ENCODE measurements around the gene YWHAQ. TPM values are rescaled to one million over a fixed set of nuclear protein-coding genes. Genes with fewer than 3 reads are reported as not detected.
"Not testable (repeated sequence)": the region's sequence is repeated elsewhere in the genome, so short reads cannot be mapped to it uniquely, and the experiment has no call there.

The YWHAQ gene
- total and polyA plus RNA-seq, 2 of the 4 experiments (the other 2 are of a cell fraction) = 196 to 255 TPM

DNA sequence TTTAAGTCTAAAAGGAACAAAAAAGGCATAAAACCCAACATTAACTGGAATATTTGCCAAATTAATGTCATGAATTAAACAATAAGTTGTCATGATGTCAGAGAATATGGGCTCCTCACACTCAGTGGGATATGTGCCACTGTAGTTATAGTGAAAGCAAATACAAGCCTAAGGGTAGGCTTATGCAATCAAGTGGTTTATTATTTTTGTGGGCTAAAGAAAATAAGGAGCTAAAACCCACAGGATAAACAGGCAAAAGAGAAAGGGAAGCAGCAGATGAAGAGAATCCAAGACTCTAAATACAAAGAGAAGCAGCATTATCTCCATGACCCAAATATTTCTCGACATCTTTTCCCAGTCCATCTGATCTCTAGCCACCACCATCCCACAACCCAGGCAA lies 17.5 kb downstream of the YWHAQ start:
- TF ChIP-seq MXI1 (IDR thresholded peaks at IDR 0.05; ENCODE audit: borderline replicate concordance, low read depth, low read length) = no peak
- TF ChIP-seq CEBPB (IDR thresholded peaks at IDR 0.05; ENCODE audit: low read depth, low read length) = peak; percentile 98
- no peak for TF ChIP-seq CHD1 (IDR thresholded peaks at IDR 0.05; ENCODE audit: low read depth, low read length)
- peak; percentile 23; the same call in 1 of the 2 replicates for TF ChIP-seq SMC3 (IDR thresholded peaks at IDR 0.05; ENCODE audit: low read depth, low read length)
- TF ChIP-seq FOS (IDR thresholded peaks at IDR 0.05; ENCODE audit: low read depth, low read length) = 0 out of 2 replicates have a peak, but pooled peaks have one; percentile 7
- peak; percentile 38; the same call in 1 of the 2 replicates for TF ChIP-seq BHLHE40 (IDR thresholded peaks at IDR 0.05; ENCODE audit: low read depth, low read length)
- peak; percentile 26; the same call in 1 of the 2 replicates for TF ChIP-seq RAD21 (IDR thresholded peaks at IDR 0.05; ENCODE audit: low read length)
- no TSS peak for BruUV-seq (replicated peaks)
- H4K5ac ChIP-seq (ENCODE audit: low read depth, low read length) = no peak overlapping the region
- no peaks in the 10 kb centered on the region for H3K9me3 ChIP-seq (ENCODE audit: control insufficient read depth, insufficient read depth, low read length)
- H3K79me1 ChIP-seq (ENCODE audit: low read depth in 1 of 2, low read length in 2 of 2) = peaks cover 13 to 74% of the 10 kb centered on the region in 2 experiments; a peak in 3 of 4 replicates
- peaks cover 4% of the 10 kb centered on the region for H3K36me3 ChIP-seq (ENCODE audit: control insufficient read depth, insufficient read depth, low read length)
- ATAC-seq (ENCODE audit: low read depth) = peak; percentile 85
- no peak overlapping the region for H3K9ac ChIP-seq (ENCODE audit: low read depth, low read length)
- no peak overlapping the region for H2AK9ac ChIP-seq (replicated peaks; ENCODE audit: low read depth, low read length, poor library complexity)
- no peak overlapping the region for H2BK20ac ChIP-seq (ENCODE audit: low read depth, low read length)
- no peak overlapping the region for H3K14ac ChIP-seq (replicated peaks; ENCODE audit: low read depth, low read length)
- intact Hi-C loops (cut with micrococcal nuclease) = loop anchor here (2.0 kb wide), 1 partner anchor 18 kb away; the partner anchor contains the start of gene YWHAQ
- peaks cover 20% of the 10 kb centered on the region for H3K4me1 ChIP-seq (ENCODE audit: control insufficient read depth, insufficient read depth, low read length)
- ChIA-PET POLR2A (ENCODE audit: unreplicated experiment) (no interaction called here), CTCF (no interaction called here)
- no peak overlapping the region for H2AK5ac ChIP-seq (ENCODE audit: low read depth, low read length)
- H2AFZ ChIP-seq (replicated peaks; ENCODE audit: low read length, poor library complexity) = no peak overlapping the region
- in situ Hi-C loops (cut with MboI; ENCODE audit: low sequenced_read_pairs) = no loop called here
- no peak overlapping the region for H4K8ac ChIP-seq (ENCODE audit: low read depth in 2 of 2, low read length in 2 of 2)
- no peak overlapping the region for H2BK5ac ChIP-seq (ENCODE audit: low read depth, low read length, poor library complexity, severe bottlenecking)
- H3K4me2 ChIP-seq (ENCODE audit: low read depth, low read length) = peak overlapping the region; percentile 9; the same call in 1 of the 2 replicates
- dilution Hi-C loops (cut with HindIII; ENCODE audit: low sequenced_read_pairs, unreplicated experiment) = no loop called here
- H2BK120ac ChIP-seq (ENCODE audit: low read depth, low read length) = no peak overlapping the region
- H2BK15ac ChIP-seq (ENCODE audit: low read depth, low read length) = no peak overlapping the region
- H3K27ac ChIP-seq (ENCODE audit: insufficient read depth, low read length) = no peak overlapping the region
- peaks cover 96% of the 10 kb centered on the region for H4K20me1 ChIP-seq (ENCODE audit: insufficient read depth, low read length)
- no peak overlapping the region for H3K4ac ChIP-seq (ENCODE audit: low read depth, low read length)
- H4K91ac ChIP-seq (ENCODE audit: insufficient read depth, low read depth, low read length) = no peak overlapping the region
- no CpG with 5 or more reads among the region's 1 CpG for WGBS, 2 experiments (ENCODE audit: extremely low coverage in 2 of 2, insufficient read length in 1 of 2)
- no peak overlapping the region for H3K56ac ChIP-seq (ENCODE audit: extremely low read depth, insufficient read depth, low read length)
- H3K23ac ChIP-seq (ENCODE audit: low read depth, low read length) = no peak overlapping the region
- DNase-seq = peak; percentile 91
- no peak overlapping the region for H3K18ac ChIP-seq (ENCODE audit: low read depth, low read length)
- no peak overlapping the region for H3K4me3 ChIP-seq (ENCODE audit: insufficient read depth, low read depth, low read length)
- H3K9me1 ChIP-seq (ENCODE audit: insufficient read depth, low read length) = peaks cover 26% of the 10 kb centered on the region
- no peaks in the 10 kb centered on the region for H3K27me3 ChIP-seq (ENCODE audit: control insufficient read depth, insufficient read depth, low read length)

- DNase-seq; H2BK15ac ChIP-seq (ENCODE audit: low read depth, low read length); H4K91ac ChIP-seq (ENCODE audit: insufficient read depth, low read depth, low read length); BruUV-seq (replicated peaks); H3K27ac ChIP-seq (ENCODE audit: insufficient read depth, low read length); H2BK20ac ChIP-seq (ENCODE audit: low read depth, low read length); H2BK5ac ChIP-seq (ENCODE audit: low read depth, low read length, poor library complexity, severe bottlenecking); POLR2A ChIA-PET (ENCODE audit: unreplicated experiment); dilution Hi-C loops (cut with HindIII; ENCODE audit: low sequenced_read_pairs, unreplicated experiment); H4K8ac ChIP-seq (ENCODE audit: low read depth in 2 of 2, low read length in 2 of 2); H3K36me3 ChIP-seq (ENCODE audit: control insufficient read depth, insufficient read depth, low read length); H3K4me3 ChIP-seq (ENCODE audit: insufficient read depth, low read depth, low read length); H2AK5ac ChIP-seq (ENCODE audit: low read depth, low read length); H2BK120ac ChIP-seq (ENCODE audit: low read depth, low read length); H2AFZ ChIP-seq (replicated peaks; ENCODE audit: low read length, poor library complexity); H3K14ac ChIP-seq (replicated peaks; ENCODE audit: low read depth, low read length); H2AK9ac ChIP-seq (replicated peaks; ENCODE audit: low read depth, low read length, poor library complexity); H3K4ac ChIP-seq (ENCODE audit: low read depth, low read length); H3K9ac ChIP-seq (ENCODE audit: low read depth, low read length); H4K5ac ChIP-seq (ENCODE audit: low read depth, low read length); H3K56ac ChIP-seq (ENCODE audit: extremely low read depth, insufficient read depth, low read length); H3K9me3 ChIP-seq (ENCODE audit: control insufficient read depth, insufficient read depth, low read length); ATAC-seq (ENCODE audit: low read depth); H3K23ac ChIP-seq (ENCODE audit: low read depth, low read length); intact Hi-C loops (cut with micrococcal nuclease); in situ Hi-C loops (cut with MboI; ENCODE audit: low sequenced_read_pairs); H3K18ac ChIP-seq (ENCODE audit: low read depth, low read length); H3K27me3 ChIP-seq (ENCODE audit: control insufficient read depth, insufficient read depth, low read length): not testable (repeated sequence)
- peaks cover 22% of the 10 kb centered on the region for H3K4me1 ChIP-seq (ENCODE audit: control insufficient read depth, insufficient read depth, low read length)
- peaks cover 13 to 75% of the 10 kb centered on the region in 2 experiments; a peak in 3 of 4 replicates for H3K79me1 ChIP-seq (ENCODE audit: low read depth in 1 of 2, low read length in 2 of 2)
- WGBS, 2 experiments (ENCODE audit: extremely low coverage in 2 of 2, insufficient read length in 1 of 2) = 88% methylated on average over 5 of the region's 8 CpGs; no CpG with 5 or more reads in 1 of the 2 experiments
- H3K9me1 ChIP-seq (ENCODE audit: insufficient read depth, low read length) = peaks cover 27% of the 10 kb centered on the region
- H3K4me2 ChIP-seq (ENCODE audit: low read depth, low read length) = peak overlapping the region; percentile 12; the same call in 1 of the 2 replicates
- CTCF ChIA-PET = interaction anchor here (0.6 to 1.1 kb wide), 2 partner anchors 12 to 26 kb away, joined by 3 read pairs; no protein-coding TSS in a partner anchor
- H4K20me1 ChIP-seq (ENCODE audit: insufficient read depth, low read length) = peaks cover 98% of the 10 kb centered on the region
Observed at GRCh38 chr2:9611549-9611912, 19.3 kb downstream of the YWHAQ start.
